Thyroid gland (tissue), 4 donors: Measurements from ENCODE around the gene CBX7. TPM values are rescaled to one million over a fixed set of nuclear protein-coding genes. Genes with fewer than 3 reads are reported as not detected.

ENCODE experiments used
- DNase-seq, 2 donors: peaks; one replicate each; pipeline ENCODE4 v3.0.0-alpha.2; 2019
- H3K27ac ChIP-seq, 3 donors: fragments of 200-600 bp; sonication (generic); 1 replicate in 2 of 3; 2 replicates in 1 of 3; pipeline ENCODE4 v1.5.1; 2016 to 2019; ENCODE audit warnings: mild to moderate bottlenecking in 1 of 3, moderate library complexity in 1 of 3
- H3K27me3 ChIP-seq: fragments of 200-600 bp; sonication (generic); one replicate; pipeline ENCODE4 v1.5.1; 2019
- H3K36me3 ChIP-seq, 2 donors: fragments of 200-600 bp; sonication (generic); one replicate each; pipeline ENCODE4 v1.5.1; 2016 to 2019
- H3K4me1 ChIP-seq, 2 donors: fragments of 200-600 bp; sonication (generic); one replicate each; pipeline ENCODE4 v1.5.1; 2017 to 2019
- H3K4me3 ChIP-seq, 3 donors: fragments of 200-600 bp; sonication (generic); replicated peaks in 1 of 3; 1 replicate in 2 of 3; 2 replicates in 1 of 3; pipeline ENCODE4 v1.5.1; 2016; ENCODE audit warnings: mild to moderate bottlenecking in 1 of 3
- H3K9me3 ChIP-seq: fragments of 200-600 bp; sonication (generic); one replicate; pipeline ENCODE4 v1.5.1; 2017
- POLR2A ChIP-seq, 2 donors: fragments of 450-650 bp; IDR thresholded peaks; one replicate each; pipeline ENCODE4 v1.6.1; 2017; ENCODE audit warnings: antibody characterized with exemption in 2 of 2, mild to moderate bottlenecking in 2 of 2, moderate library complexity in 1 of 2
- WGBS, 2 donors: methylation state at CpG; one replicate each; pipeline ENCODE4 v1.1.5; 2017; 5-methylcytosine and 5-hydroxymethylcytosine counted together
- intact Hi-C: fragments of 100-400 bp; cut with DNase I; formaldehyde crosslinking; loops from one replicate; pipeline ENCODE4 v1.15.1; 2023
- total RNA-seq, 4 donors: library from RNA; depleted of rRNA; stranded (reverse); fragments of >200 nt; gene quantifications; one replicate each; pipeline ENCODE4 v1.2.3, GENCODE V29; 2016
- TF ChIP-seq, protein P1 (sequence below), 6 experiments: fragments of 200-600 bp in 3 of 6; fragments of 450-650 bp in 3 of 6; sonication (generic) in 3 of 6; IDR thresholded peaks; one replicate each; pipeline ENCODE4 v1.5.1; 2016 to 2019; ENCODE audit warnings: antibody characterized with exemption in 6 of 6, mild to moderate bottlenecking in 2 of 6, inconsistent platforms in 1 of 6, moderate library complexity in 1 of 6

CBX7 gene
- total RNA-seq, 4 donors from 2014 or later, result 49.2 to 88.0 (median 61.9) TPM

DNA sequence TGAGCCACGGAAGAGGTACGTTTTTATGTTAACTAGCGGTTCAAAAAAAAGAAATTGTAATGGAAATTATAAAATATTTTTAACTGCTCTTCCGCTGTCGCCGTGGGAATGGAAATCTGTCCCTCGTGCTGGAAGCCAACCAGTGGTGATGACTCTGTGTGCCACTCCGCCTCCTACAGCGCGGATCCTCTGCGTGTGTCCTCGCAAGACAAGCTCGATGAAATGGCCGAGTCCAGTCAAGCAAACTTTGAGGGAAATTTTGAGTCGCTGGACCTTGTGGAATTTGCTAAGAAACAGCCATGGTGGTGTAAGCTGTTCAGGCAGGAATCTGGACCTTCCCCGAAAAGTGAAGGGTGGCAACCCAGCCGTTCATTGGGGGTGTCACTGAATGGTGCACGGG lies 2.9 kb upstream of the CBX7 start:
- no peak for TF ChIP-seq POLR2A (IDR thresholded peaks at IDR 0.05)
- TF ChIP-seq, protein P1, sequence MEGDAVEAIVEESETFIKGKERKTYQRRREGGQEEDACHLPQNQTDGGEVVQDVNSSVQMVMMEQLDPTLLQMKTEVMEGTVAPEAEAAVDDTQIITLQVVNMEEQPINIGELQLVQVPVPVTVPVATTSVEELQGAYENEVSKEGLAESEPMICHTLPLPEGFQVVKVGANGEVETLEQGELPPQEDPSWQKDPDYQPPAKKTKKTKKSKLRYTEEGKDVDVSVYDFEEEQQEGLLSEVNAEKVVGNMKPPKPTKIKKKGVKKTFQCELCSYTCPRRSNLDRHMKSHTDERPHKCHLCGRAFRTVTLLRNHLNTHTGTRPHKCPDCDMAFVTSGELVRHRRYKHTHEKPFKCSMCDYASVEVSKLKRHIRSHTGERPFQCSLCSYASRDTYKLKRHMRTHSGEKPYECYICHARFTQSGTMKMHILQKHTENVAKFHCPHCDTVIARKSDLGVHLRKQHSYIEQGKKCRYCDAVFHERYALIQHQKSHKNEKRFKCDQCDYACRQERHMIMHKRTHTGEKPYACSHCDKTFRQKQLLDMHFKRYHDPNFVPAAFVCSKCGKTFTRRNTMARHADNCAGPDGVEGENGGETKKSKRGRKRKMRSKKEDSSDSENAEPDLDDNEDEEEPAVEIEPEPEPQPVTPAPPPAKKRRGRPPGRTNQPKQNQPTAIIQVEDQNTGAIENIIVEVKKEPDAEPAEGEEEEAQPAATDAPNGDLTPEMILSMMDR (IDR thresholded peaks at IDR 0.05), result no peak
- H3K9me3 ChIP-seq, result no peaks in the 10 kb centered on the region
- H3K4me3 ChIP-seq, result no peak overlapping the region
- intact Hi-C loops, result no loop called here
- H3K27ac ChIP-seq, result no peak overlapping the region
- DNase-seq, result no peak
- H3K36me3 ChIP-seq, result no peaks in the 10 kb centered on the region
- WGBS, 2 donors, result 82 to 91% methylated on average over 18 of the region's 18 CpGs
- H3K4me1 ChIP-seq, result peaks cover 9 to 16% of the 10 kb centered on the region in 2 donors
- no peaks in the 10 kb centered on the region for H3K27me3 ChIP-seq

DNA sequence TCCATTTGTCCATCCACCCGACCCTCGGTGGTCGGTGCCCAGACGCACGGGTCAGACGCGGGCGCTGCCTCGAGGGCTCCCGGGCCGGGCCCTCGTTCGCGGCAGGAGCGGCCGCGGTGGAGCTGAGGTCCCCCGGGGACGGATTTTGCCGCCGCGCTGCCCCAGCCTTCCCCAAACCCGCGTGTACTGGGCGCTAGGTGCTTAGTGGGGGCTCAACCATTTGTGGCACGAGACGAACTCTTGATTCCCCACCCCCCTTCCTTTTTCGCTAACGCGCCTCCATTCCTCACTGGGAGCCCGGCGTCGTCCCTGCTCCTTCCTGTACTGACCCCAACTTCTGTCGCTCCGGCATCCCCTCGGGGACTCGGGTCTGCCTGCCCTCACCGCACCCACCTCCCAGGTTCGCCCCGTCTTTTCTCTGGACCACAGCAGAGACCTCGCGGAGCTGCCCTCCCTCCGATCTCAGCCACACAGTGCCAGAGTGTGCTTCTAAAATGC lies 789 bp upstream of the CBX7 start:
- Histone ChIP-seq H3K36me3 (no peaks in the 10 kb centered on the region), H3K4me1 (peaks cover 13 to 30% of the 10 kb centered on the region in 2 donors), H3K27ac (peak overlapping the region; percentile 83 to 91 (median 91)), H3K9me3 (no peaks in the 10 kb centered on the region), H3K4me3 (peak overlapping the region; percentile 35 to 58 (median 49)), H3K27me3 (no peaks in the 10 kb centered on the region)
- intact Hi-C loops, result no loop called here
- TF ChIP-seq, protein P1 (IDR thresholded peaks at IDR 0.05), result no peak
- TF ChIP-seq POLR2A (IDR thresholded peaks at IDR 0.05), result no peak
- 6 to 8% methylated on average over 18 to 20 of the region's 43 CpGs for WGBS, 2 donors
- DNase-seq, result peak in 1 of 2 donors; percentile 23

DNA sequence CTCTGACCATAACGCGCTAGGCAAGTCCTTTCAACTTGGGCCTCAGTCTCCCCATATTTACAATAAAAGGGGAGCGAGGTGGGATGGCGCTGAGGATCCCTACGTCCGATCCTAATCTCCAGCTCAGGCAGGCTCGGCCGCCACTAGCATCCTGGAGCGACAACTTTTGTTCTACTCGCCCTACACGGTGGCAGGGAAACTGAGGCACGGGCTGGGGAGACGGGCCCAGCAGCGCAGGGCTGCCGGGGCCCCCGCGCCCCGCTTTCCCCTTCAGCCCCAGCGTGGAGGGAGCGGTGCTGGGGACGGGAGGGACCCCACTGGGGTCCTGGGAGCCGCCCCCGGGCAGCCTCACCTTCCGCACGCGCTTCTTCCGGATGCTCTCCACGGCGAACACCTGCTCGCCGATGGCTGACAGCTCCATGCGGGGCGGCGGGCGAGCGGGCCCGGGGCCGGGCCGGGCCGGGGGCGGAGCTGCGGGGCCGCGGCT lies 413 bp downstream of the CBX7 start:
- Histone ChIP-seq H3K36me3 (no peaks in the 10 kb centered on the region), H3K4me3 (peak overlapping the region; percentile 25 to 58 (median 27)), H3K27me3 (no peaks in the 10 kb centered on the region), H3K27ac (peak overlapping the region; percentile 89 to 98 (median 90)), H3K9me3 (no peaks in the 10 kb centered on the region), H3K4me1 (peaks cover 13 to 30% of the 10 kb centered on the region in 2 donors)
- no peak for DNase-seq
- intact Hi-C loops, result no loop called here
- 19 to 32% methylated on average over 4 to 10 of the region's 44 CpGs for WGBS, 2 donors
- no peak for TF ChIP-seq POLR2A (IDR thresholded peaks at IDR 0.05)
- TF ChIP-seq, protein P1 (IDR thresholded peaks at IDR 0.05), result no peak

DNA sequence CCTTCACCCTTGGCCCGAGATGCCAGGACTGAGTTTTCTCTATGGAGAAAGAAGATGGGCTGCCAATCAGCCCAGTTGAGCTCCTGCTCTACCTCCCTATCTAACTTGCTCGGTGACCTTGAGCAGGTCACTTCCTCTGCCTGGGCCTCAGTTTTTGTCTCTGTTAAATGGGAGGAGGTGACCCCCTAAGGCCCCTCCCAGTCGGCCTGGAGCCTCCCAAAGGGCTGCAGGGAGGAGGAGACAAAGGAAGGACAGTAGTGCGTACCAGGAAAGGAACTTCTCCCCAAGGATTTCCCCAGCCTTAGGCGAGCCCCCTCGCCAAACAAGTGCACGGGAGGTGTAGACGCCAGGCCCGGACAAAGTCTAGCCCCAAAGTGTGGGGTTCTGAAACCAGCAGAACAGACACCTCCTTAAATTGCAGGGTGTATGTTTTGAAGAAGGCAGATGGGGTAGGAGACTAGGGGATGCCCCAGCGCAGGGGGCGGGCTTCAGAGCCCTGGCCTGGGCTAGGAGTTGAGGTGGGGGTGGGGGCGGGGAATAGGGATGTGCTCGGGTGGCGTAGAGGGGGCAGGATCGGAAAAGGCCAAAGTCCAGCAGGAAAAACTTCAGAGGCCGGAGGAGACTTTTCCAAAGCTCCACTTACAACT lies 1.0 kb downstream of the CBX7 start:
- Histone ChIP-seq H3K4me1 (peaks cover 13 to 34% of the 10 kb centered on the region in 2 donors), H3K36me3 (no peaks in the 10 kb centered on the region), H3K27ac (peak overlapping the region; percentile 89 to 98 (median 90)), H3K27me3 (no peaks in the 10 kb centered on the region), H3K4me3 (peak overlapping the region; percentile 25 to 58 (median 27)), H3K9me3 (no peaks in the 10 kb centered on the region)
- intact Hi-C loops, result no loop called here
- TF ChIP-seq POLR2A (IDR thresholded peaks at IDR 0.05), result no peak
- TF ChIP-seq, protein P1 (IDR thresholded peaks at IDR 0.05), result no peak
- 56 to 65% methylated on average over 15 of the region's 16 CpGs for WGBS, 2 donors
- no peak for DNase-seq

DNA sequence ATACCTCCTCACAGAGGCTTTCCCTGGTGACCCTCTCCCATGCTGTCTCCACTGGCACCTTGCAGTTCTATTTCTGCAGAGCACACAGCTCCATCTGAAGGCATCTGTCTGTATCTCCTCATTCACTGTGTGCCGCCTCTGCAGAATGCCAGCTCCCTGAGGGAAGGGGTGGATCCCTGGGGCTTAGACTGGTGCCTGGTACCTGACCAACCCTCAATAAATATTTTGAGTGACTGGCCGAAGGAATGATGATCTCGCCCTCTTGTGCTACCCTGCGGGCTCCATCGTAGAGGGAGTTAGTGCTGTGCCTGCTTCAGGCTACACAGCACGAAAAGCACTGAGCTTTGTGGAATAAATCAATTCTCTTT lies 1.6 kb downstream of the CBX7 start:
- peaks cover 19 to 40% of the 10 kb centered on the region in 2 donors for H3K4me1 ChIP-seq

More for the DNA sequence above, 1.6 kb downstream of the CBX7 start:
- Histone ChIP-seq H3K27me3 (no peaks in the 10 kb centered on the region), H3K36me3 (no peaks in the 10 kb centered on the region), H3K4me3 (peak overlapping the region in 1 of 3 donors; percentile 58), H3K27ac (peak overlapping the region in 2 of 3 donors; percentile 62 to 89), H3K9me3 (no peaks in the 10 kb centered on the region)
- TF ChIP-seq, protein P1 (IDR thresholded peaks at IDR 0.05), result no peak
- no peak for TF ChIP-seq POLR2A (IDR thresholded peaks at IDR 0.05)
- WGBS, 2 donors, result 58 to 66% methylated on average over 6 of the region's 6 CpGs
- intact Hi-C loops, result no loop called here
- peak in 1 of 2 donors; percentile 37 for DNase-seq
